Adrenal gland (tissue), 12 donors: ENCODE measurements around the gene KIF1A. TPM values are rescaled to one million over a fixed set of nuclear protein-coding genes. Genes with fewer than 3 reads are reported as not detected.

Experiments
- DNase-seq, 7 donors: peaks; one replicate each; pipeline ENCODE4 v3.0.0-alpha.2; 2019 to 2020
- H3K27ac ChIP-seq, 5 donors: fragments of 200-600 bp; sonication (generic) in 4 of 5; 1 replicate in 3 of 5; 2 replicates in 2 of 5; pipeline versions ENCODE4 v1.5.1 to v1.8.0; 2016 to 2020; ENCODE audit warnings: mild to moderate bottlenecking in 1 of 5
- H3K27me3 ChIP-seq: fragments of 200-600 bp; 2 replicates; pipeline ENCODE4 v1.8.0; 2021
- H3K36me3 ChIP-seq, 2 donors: fragments of 200-600 bp; replicated peaks in 1 of 2; 1 replicate in 1 of 2; 2 replicates in 1 of 2; pipeline versions ENCODE4 v1.5.1 to v1.8.0; 2018 to 2022
- H3K4me1 ChIP-seq, 2 donors: fragments of 200-600 bp; replicated peaks in 1 of 2; 1 replicate in 1 of 2; 2 replicates in 1 of 2; pipeline versions ENCODE4 v1.5.1 to v1.8.0; 2018 to 2021
- H3K4me3 ChIP-seq, 4 donors: fragments of 200-600 bp; sonication (generic) in 3 of 4; one replicate each; pipeline ENCODE4 v1.5.1; 2016 to 2018
- H3K9me3 ChIP-seq, 3 donors: fragments of 200-600 bp; sonication (generic) in 1 of 3; replicated peaks in 1 of 3; 1 replicate in 2 of 3; 2 replicates in 1 of 3; pipeline versions ENCODE4 v1.5.1 to v1.8.0; 2016 to 2021
- CTCF ChIP-seq, 6 experiments: fragments of 450-650 bp in 4 of 6; fragments of 200-600 bp in 2 of 6; sonication (generic) in 1 of 6; IDR thresholded peaks; 1 replicate in 5 of 6; 2 replicates in 1 of 6; pipeline versions ENCODE4 v1.5.1 to v1.8.0; 2016 to 2021; ENCODE audit warnings: antibody characterized with exemption in 6 of 6, mild to moderate bottlenecking in 2 of 6, moderate library complexity in 1 of 6
- POLR2A ChIP-seq, 2 donors: fragments of 450-650 bp; IDR thresholded peaks; one replicate each; pipeline ENCODE4 v1.6.1; 2017; ENCODE audit warnings: antibody characterized with exemption in 2 of 2, mild to moderate bottlenecking in 2 of 2, moderate library complexity in 1 of 2
- WGBS, 4 donors: extraction: QIAGEN DNeasy Blood & Tissue Kit in 2 of 4; methylation state at CpG; one replicate each; pipeline versions ENCODE4 v1.1.5 to v1.1.7; 2013 to 2017; 5-methylcytosine and 5-hydroxymethylcytosine counted together
- intact Hi-C, 2 donors: fragments of 100-400 bp; cut with DNase I; formaldehyde crosslinking; loops; one replicate each; pipeline versions ENCODE4 v1.14.1 to v1.15.0; 2022 to 2023
- polyA plus RNA-seq, 3 donors: library from polyadenylated mRNA; stranded (reverse); fragments of 200-250 nt in 2 of 3; fragments of 350-450 nt in 1 of 3; fragmentation: Illumina TruSeq in 1 of 3; extraction: RNeasy Lipid Tissue Mini Kit (QIAGEN cat#74804) in 1 of 3; gene quantifications; one replicate each; pipeline ENCODE4 v1.2.3, GENCODE V29; 2013 to 2014
- total RNA-seq, 9 donors: library from RNA; depleted of rRNA in 4 of 9; stranded (reverse); fragments of >200 nt in 4 of 9; fragments of 120-200 nt in 1 of 9; fragmentation: NEBNext Ultra II Directional in 1 of 9; extraction: Animal tissue kit (Norgen Biotek cat#: 25700) in 1 of 9; gene quantifications; one replicate each; pipeline versions ENCODE4 v1.1.0 to v1.2.4, GENCODE V29; 2013 to 2023
- donor health status: healthy with polysubstance abuse.
- donor health status: Bipolar disorder and iron deficiency.
- donor health status: DM: yes; HTN: yes; CAD: no.
- donor health status: DM: no; HTN: no; CAD: no.
- donor health status: DM: no; HTN: no; CAD: no.
- donor health status: DM: yes; HTN: yes; CAD: no.

The KIF1A gene
- total and polyA plus RNA-seq, 12 donors = 0.35 to 106 (median 11.5) TPM

DNA sequence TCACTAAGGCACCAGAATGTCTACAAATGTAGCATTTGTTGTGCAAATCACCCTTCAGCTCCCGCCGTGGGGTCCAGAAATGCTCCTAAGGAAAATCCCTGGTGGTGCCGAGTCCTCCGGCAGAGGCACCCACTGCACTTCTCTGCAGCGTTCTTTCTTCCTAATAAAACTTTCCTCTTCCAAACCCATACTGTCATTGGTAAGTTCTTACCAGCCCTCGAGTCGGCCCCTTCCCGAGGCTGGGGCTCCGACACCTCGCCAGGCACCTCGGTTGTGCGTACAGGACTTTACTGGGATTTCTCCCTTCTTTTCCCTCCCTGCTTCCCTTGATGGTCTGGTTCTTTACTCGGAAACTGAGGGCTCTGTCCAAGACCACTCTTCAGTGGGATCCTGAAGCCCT lies 38.3 kb upstream of the KIF1A start:
- no peaks in the 10 kb centered on the region for H3K9me3 ChIP-seq
- H3K27ac ChIP-seq = no peak overlapping the region
- TF ChIP-seq CTCF (IDR thresholded peaks at IDR 0.05) (no peak), POLR2A (IDR thresholded peaks at IDR 0.05) (no peak)
- H3K27me3 ChIP-seq = no peaks in the 10 kb centered on the region
- H3K4me3 ChIP-seq = no peak overlapping the region
- H3K36me3 ChIP-seq = no peaks in the 10 kb centered on the region
- intact Hi-C loops = loop anchor here in 1 of 2 donors (10.0 kb wide), 3 partner anchors 126 to 356 kb away; no protein-coding TSS in a partner anchor
- 79 to 94% (median 90%) methylated on average over 13 of the region's 13 CpGs for WGBS, 4 donors
- no peaks in the 10 kb centered on the region for H3K4me1 ChIP-seq
- DNase-seq = no peak

DNA sequence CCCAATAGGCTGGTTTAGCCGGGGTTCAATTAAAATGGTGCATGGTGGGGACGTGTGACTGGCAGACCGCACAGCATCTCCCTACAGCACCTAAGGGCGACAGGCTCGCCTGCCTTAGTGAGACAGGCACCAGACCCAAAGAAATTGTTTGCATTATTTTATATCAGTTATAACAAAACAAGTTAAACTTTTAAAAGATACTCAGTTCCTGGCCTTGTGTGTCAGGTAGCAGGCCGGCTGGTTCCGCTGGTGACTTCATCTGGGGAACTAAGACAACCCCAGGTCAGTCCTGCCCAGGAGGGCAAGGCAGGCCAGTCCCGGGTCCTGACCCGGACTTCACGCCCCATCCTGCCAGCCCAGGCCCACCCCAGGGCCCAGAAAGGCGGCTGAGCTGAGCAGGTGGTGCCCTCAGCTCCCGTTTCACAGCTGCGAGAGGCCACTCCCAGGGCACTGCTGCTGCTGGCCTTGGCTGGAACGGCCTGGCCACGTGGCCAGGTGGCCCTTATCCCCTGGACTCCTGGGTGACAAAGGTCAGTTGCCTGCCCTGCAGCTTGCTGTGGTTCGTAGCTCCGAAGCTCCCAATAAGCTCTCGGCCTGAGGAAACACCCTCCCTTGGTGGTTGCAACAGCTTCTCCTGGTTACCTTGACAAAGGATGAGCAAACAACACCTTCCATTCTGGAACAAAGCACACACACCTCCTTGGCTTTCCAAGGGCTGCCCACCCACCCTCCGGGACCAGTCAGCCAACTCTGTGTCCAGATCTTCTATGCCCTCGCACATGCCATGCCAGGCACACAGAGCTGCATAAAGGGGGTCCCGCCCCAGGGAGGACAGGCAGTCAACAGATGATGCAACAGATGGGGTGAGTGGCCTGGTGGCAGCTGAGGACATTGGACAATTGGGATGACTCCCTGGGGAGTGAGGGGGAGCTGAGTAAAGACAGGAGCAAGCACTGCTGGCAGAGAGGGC lies 37.3 kb upstream of the KIF1A start:
- no peak for DNase-seq
- intact Hi-C loops = loop anchor here in 1 of 2 donors (10.0 kb wide), 3 partner anchors 127 to 357 kb away; no protein-coding TSS in a partner anchor
- Histone ChIP-seq H3K4me3 (no peak overlapping the region), H3K27ac (no peak overlapping the region), H3K36me3 (no peaks in the 10 kb centered on the region), H3K4me1 (no peaks in the 10 kb centered on the region), H3K27me3 (no peaks in the 10 kb centered on the region), H3K9me3 (no peaks in the 10 kb centered on the region)
- WGBS, 4 donors = 82 to 86% (median 85%) methylated on average over 16 to 21 of the region's 21 CpGs
- TF ChIP-seq CTCF (IDR thresholded peaks at IDR 0.05) (no peak), POLR2A (IDR thresholded peaks at IDR 0.05) (no peak)

- no peak for DNase-seq
- Histone ChIP-seq H3K4me1 (no peaks in the 10 kb centered on the region), H3K9me3 (no peaks in the 10 kb centered on the region), H3K27ac (no peak overlapping the region), H3K27me3 (no peaks in the 10 kb centered on the region), H3K4me3 (no peak overlapping the region), H3K36me3 (no peaks in the 10 kb centered on the region)
- no peak for TF ChIP-seq POLR2A (IDR thresholded peaks at IDR 0.05)
- TF ChIP-seq CTCF (IDR thresholded peaks at IDR 0.05) = no peak
- WGBS, 4 donors = 67 to 83% (median 78%) methylated on average over 2 to 21 of the region's 21 CpGs
- intact Hi-C loops = loop anchor here in 1 of 2 donors (10.0 kb wide), 3 partner anchors 128 to 358 kb away; no protein-coding TSS in a partner anchor
These were observed 36.3 kb upstream of the KIF1A start for GRCh38 chr2:240856151-240856980.

DNA sequence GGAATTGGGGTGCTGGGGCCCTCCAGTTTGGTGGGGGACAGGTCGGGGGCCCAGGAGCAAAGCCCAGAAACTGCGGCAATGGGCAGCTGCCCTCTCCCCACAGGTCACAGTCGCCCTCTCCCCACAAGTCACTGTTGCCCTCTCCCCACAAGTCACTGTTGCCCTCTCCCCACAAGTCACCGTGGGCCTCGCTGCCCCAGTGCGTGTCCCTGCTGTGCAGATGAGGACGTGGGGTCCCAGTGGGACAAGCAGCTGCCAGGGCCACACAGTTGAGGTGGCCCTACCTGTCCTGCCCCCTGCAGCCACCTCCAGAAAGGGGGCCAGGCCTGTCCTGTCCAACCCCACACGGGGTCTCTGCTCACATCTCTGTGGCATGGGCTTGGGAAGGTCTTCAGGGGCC lies 35.7 kb upstream of the KIF1A start:
- Histone ChIP-seq H3K27me3 (no peaks in the 10 kb centered on the region), H3K27ac (no peak overlapping the region), H3K9me3 (no peaks in the 10 kb centered on the region), H3K4me3 (no peak overlapping the region), H3K36me3 (no peaks in the 10 kb centered on the region), H3K4me1 (no peaks in the 10 kb centered on the region)
- no peak for DNase-seq
- TF ChIP-seq POLR2A (IDR thresholded peaks at IDR 0.05) (no peak), CTCF (IDR thresholded peaks at IDR 0.05) (no peak)
- intact Hi-C loops = loop anchor here in 1 of 2 donors (10.0 kb wide), 3 partner anchors 129 to 359 kb away; no protein-coding TSS in a partner anchor
- 86 to 96% (median 90%) methylated on average over 7 to 8 of the region's 8 CpGs for WGBS, 4 donors
